Fibroblast of skin of right quadriceps (primary cell): ENCODE measurements around the gene CDH2.
A peak's percentile ranks its signal among the peaks of the same experiment; 100 is the strongest.

Source experiments
- DNase-seq: peaks from one replicate; pipeline ENCODE4 v3.0.0-alpha.2; 2013

Gene CDH2

DNA sequence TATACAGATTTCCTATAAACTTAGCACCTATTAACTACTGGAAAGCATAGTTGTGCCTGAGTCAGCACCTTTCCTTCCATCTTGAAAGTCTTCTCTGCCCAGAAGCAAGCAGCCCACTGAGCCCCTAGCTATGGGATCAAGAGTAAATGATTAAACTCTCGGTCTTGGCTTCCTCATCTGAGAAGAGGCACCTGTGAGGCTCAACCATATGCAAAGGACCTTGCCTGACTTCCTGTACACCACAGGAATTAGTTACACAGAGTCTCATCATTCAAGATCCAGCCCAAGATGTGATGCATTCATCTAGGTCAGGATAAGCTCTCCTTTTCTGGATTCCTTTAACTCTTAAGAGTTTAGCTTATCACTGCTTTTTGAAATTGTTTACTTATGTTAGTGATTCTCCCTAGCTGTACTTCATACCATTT is 96.0 kb downstream of the CDH2 start:
- no peak for DNase-seq

DNA sequence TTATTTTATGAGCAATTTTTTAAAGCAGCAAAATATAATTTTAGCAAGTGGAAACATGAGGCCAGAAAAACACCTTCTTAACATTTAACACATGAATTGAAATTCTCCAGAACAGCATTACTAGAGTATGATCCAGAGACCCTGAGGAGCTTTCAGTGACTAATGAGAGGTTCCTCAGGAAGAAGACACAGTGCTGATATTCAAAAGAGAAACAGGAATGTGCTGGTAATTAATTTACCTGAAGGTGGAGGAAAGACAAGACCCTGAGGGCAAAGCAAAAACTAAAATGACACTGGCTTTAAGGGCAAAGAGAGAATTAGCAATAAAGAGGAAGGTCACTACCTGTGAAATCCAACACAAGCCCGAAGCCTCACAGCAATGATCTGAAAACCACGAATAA is 97.0 kb downstream of the CDH2 start:
- DNase-seq = no peak

DNA sequence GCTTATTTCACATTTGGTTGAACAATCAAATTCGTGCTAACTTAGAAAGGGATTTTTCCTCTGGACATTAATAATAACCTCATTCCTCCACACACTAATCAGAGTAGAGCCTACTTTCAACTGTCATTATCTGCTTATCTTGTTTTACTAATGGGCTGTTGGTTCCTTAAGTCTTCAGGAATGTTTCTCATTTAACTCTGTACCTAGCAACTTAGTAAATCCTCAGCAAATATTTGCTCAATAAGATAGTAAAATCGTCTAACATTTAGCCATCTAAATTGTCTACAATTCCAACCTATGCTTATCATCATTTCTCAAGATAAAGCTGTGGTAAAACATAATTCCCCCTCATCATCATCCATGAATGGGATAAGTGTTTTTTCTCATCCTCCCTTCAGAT is 98.1 kb downstream of the CDH2 start:
- no peak for DNase-seq

DNA sequence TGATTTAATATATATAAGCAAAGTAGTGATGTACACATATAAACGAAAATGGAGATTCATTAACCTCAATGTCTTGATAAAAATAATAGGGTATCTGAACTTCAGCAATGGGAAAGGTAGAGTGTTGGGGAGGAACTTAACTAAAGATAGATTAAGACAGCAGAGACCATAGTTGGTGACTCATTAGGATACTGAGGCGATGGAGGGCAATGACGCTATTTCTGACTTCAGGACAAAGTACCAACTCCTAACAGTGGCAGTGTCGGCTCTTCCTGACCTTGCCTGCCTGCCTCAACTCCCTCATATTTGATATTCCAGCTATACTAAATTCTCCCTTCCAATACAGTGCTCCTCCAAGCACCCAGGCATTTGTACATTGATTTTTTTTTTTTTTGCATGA is 98.6 kb downstream of the CDH2 start:
- DNase-seq = no peak

DNA sequence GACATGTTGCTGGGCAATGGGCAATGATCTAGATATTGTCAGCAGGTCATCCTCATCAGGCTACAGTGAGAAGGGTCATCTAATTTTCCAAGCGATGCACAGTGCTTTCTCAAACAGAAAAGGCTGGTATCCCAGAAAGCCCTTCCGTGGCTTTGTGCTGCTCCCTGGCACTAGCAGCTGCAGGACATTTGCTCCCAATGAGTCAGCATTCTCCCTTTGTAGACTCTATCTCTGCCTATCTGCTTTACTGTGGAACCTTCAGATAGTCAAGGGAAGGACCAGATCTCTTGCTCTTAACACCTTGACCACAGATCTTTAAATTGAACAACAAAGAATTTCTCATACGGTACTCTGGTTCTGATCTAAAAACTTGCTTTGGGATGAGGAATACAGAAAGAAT is 101.4 kb downstream of the CDH2 start:
- no peak for DNase-seq

DNA sequence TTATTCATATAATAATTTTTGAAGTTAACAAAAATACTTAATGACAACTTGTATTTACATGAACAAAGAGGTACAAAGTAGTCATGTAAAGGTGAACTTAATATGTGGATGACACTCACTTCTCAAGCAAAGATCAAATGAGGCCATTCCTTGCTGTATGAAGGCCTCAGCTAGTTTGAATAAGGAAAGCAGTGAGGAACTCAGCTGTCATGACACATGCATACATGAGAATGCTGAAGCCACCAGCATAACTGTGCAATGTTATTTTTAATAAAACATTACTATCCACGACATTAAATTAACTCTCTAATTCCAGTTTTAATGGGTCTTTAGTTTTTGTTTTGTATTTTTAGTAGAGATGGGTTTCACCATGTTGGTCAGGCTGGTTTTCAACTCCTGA is 102.9 kb downstream of the CDH2 start:
- DNase-seq = no peak

DNA sequence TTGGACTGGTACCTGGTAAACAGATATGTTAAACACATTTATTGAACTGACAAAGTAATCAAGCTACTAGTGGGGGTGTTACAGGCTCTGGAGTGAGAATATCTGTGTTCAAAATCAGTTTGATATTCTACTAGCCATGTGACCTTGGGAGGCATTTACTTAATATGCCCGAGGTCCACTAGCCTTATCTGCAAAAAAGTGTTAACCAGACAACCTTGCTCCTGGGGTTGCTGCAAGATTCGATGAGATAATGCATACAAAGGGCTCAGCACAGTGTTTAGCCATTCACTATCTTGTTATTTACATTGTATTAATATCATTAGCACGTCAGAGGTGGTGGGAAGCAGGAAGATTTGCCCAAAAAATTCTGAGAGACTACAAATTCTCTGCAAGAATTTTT is 103.3 kb downstream of the CDH2 start:
- DNase-seq = no peak

DNA sequence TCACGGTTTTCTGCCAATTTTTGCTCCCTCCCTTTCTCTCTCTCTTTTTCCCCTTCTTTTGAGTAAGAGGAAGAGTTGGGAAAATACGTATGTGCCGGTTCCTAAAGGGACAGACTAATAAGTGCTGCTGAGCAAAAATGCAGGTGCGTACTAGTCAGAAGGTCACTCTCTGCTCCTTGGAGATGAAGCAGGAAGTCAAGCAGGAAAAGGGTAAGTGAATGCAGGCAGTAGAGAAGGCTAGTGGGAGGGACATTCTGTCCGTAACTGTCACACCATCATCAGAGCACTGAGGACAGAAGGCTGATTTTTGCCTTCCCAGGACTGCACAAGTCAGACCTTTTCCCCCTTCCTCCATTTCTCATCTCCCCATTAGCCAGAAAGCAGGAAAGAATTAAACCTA is 105.7 kb downstream of the CDH2 start:
- DNase-seq = no peak

DNA sequence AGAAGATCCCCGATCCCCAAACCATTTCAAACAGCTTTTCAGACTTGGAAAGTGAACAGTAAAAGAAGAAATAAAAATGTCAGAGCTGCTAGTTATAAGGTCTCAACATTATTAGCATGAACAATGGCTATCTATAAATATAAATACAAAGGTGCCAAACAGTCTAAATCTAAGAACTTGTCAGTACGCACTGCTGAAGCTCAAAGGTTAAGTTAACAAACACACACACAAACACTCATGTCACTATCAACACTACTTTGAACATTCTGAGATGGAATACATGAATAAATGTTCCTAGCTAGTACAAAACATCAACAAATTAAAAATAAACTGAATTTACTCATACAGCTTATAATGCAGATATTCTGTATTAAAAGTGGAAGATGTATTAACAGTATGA is 108.7 kb downstream of the CDH2 start:
- no peak for DNase-seq

DNA sequence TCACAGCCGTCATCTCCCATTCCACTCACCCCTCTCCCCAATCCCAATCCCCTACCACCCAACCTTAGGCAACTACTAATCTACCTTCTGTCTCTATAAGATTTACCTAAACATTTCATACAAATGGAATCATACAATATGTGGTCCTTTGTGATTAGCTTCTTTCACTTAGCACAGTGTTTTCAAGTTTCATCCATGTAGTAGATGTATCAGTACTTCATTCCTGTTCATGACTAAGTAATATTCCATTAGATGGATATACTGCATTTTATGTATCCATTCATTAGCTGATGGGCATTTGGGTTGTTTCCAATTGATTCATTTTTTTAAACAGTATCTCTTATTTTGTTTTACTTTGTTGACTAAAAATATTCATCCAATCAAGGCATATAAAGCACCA is 109.6 kb downstream of the CDH2 start:
- DNase-seq = no peak

DNA sequence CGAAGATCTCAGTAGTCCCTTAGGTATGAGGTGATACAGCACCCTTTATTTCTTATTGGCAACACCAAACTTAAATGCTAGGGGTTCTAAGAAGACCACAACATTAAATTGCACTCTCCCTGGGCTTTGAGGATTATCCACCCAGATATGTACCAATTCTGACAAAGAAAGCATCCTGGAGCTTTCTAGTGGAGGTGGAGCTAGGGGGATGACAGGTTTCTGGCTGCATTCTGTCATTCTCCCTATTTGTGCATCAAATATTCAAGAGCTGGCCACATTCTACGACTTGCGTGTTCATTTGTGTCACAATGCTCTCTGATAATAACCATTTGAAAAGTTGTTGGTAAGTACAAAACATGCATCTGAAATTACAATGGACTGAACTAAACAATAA is 111.1 kb downstream of the CDH2 start:
- DNase-seq = no peak

DNA sequence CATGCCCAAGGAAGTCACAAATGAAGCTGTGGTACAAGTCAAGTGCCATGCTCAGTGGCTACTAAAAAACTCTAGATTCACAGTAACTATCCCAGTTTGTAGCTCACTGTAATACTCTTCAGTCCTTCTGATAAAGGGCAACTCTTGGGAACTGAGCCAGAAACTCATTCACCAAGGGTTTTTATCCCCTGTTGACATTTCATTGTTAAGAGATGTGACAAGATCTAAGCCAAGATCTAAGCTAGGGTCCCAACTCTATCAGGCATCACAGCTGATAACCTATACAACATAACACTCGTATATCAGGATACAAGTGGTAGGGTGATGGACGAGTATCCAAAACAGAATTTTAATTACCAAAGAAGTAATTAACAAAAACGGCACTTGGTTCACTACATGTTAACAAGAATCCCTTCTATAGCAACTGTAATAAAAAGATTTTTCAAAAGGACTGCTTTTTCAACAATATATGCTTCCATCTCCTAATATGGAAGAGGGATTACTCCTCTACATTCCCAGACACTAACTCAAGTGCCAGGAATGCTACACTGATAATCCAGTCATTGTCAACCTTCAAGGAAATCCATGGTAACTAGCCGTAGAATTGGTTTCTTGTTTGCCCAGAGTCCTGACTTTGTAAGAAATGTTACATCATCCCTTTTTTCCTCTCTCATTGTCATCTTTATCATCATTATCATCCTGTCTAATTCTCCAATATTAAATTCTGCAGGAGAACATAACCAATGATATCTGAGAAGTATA is 111.7 kb downstream of the CDH2 start:
- peak; percentile 97 for DNase-seq

DNA sequence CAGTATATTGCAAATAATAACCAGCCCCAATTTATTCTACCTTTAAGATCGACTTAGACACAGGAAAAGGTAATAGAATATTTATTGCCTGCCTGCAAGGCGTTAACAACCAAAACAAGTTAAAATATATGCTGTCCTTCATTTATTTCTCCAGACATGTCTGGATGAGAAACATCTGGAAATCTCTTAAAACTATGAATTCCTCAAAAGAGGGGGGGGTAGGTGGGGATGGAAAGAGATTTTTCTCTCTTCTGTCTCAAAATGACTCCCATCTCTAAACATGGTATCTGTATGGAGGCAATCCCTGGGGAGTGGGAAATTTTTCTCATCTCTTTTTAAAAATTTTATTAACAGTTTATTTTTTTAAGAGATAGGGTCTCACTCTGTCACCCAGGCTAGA is 113.0 kb downstream of the CDH2 start:
- peak; percentile 64 for DNase-seq

DNA sequence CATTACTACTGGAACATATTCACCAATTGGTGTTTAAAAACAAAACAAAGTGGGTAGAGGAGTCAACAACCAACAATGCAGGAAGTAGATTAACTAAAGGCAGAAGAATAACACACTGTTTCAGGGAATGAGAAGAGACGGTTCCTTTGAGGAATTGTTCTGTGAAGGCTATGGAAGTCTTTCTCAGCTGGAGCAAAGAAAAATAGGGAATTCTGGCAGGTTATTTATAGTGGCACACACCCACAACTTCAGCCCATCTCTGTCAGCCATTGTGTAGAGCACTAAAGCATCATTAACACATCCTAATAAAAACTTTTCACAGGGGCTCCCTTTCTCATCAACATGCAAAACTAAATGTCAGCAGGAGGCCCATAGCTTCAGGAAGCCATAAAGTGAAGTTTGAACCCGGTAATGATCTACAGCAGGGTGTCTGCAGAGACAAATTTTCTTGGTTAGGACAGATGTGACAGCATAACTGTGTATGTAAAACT is 113.6 kb downstream of the CDH2 start:
- peak; percentile 71 for DNase-seq

DNA sequence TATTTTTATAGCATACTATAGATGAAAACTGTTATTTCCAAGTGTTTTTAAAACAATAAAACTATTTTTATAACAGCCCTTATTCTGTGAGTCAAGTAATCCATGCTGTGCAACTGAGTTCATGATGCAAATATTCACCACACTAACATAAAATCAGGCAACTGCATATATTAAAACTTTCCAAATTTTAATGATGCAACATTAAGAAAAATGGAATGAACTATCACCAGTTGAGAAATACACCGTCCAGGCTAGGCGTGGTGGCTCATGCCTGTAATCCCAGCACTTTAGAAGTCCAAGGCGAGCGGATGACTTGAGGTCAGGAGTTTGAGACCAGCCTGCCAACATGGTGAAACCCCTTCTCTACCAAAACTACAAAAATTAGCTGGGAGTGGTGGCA is 114.5 kb downstream of the CDH2 start:
- peak; percentile 78 for DNase-seq

DNA sequence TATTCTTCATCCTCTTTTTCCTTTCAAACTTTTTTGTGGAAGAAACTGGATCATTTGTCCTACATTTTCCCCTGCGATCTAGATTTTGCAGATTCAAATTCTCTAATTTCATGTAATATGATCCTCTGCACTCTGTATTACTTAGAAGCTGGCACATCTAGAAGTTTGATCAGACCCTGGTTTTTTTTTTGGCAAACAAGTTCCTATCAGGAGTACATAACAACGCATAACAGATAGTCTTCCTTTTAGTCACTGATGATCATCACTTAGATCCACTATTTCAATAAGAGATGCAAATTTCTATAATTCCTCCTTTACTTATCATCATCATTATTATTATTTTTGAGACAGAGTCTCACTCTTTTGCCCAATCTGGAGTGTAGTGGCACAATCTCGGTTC is 117.1 kb downstream of the CDH2 start:
- no peak for DNase-seq

DNA sequence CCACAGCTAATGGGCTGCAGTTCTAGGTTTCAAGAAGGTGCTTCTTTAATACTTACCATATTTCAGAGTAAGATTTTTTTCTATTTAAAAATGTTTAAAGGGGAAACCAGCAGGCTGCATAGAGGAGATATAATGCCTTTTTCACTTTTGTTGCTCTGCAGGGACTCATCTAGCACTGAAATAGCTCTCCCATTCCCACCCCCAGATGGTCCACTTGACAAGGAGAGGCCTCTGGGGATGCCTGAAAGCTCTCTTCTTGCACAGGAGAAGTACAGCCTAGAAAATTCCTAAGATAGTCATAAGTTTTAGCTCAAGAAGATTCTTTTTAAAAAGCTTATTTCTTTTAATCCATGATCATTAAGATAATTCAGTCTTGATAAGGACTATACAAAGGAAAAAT is 126.4 kb downstream of the CDH2 start:
- DNase-seq = peak; percentile 22

DNA sequence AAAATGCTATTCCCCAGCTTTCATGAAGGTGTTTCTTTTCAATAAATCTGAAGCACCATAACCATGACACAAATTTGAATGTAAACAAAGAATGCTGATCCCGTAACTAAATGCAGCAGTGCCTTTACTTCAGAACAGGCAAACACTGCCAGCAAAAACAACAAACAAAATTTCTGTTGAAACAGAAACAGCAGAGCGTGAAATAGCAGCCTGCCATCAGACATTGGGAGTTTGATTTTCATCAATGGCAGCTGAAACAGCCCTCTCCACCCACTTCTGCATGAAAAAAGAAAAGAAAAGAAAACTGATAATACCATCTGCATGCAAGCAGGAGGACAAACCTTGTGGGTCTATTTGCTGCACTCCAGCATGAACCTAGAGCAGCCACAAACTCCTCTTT is 128.3 kb downstream of the CDH2 start:
- no peak for DNase-seq

DNA sequence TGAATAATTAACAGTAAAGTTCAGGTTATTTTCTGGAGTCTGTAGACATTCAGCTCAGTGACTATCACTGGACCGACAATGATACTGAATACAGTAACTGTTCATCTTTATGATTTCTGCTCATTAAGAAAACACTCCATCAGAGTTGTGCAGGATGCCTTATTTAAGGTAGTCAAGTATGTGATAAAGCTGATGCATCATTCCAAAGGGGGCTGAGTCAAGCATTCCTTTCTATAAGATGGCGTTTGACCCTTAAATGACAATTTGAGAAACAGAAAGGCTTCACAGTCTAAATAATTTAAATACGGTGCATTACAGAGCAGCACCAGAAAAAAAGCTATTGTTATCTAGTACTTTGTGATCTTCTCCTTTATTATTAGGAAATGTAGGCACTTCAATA is 131.1 kb downstream of the CDH2 start:
- peak; percentile 56 for DNase-seq

DNA sequence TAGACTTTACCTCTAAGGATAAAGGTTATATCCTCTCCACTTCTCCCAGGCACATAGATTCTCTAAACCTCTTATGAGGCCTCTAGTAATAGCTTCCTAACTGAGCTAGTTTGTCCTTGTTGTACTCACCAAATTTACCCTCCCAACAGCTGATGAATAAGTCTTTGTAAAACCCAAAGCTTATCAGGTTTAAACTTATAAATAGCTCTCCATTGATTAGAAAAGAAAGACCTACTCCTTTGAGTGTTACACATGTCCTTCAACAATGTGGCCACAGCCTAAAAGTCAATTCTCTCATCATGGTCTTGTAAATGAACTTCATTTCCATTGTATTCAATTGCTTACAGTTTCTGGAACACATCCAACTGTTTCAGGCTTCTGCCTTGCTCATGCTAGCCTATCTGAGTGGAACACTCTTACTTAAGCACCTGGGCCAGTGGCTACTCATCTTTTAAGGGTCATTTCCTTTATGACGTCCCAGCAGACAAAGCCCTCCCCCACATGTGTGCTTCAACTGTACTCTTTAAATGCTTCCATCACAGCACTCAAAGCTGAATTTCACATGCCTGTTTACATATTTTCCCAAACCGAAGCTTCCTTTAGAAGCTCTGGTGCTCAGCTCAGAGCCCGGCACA is 131.6 kb downstream of the CDH2 start:
- peak; percentile 61 for DNase-seq

DNA sequence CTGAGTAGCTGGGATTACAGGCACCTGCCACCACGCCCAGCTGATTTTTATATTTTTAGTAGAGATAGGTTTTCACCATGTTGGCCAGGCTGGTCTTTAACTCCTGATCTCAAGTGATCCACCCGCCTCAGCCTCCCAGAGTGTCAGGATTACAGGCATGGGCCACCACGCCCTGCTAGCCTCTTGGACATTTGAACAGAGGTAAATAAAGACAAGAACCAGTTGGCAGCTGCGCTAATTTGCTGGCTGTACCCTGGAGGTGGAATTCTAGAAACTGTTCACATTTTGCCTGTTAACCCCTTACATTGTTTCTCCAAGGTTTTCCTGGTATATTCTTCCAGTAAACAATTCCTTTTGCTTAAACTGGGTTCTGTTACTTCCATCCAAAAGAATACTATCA is 132.9 kb downstream of the CDH2 start:
- no peak for DNase-seq

DNA sequence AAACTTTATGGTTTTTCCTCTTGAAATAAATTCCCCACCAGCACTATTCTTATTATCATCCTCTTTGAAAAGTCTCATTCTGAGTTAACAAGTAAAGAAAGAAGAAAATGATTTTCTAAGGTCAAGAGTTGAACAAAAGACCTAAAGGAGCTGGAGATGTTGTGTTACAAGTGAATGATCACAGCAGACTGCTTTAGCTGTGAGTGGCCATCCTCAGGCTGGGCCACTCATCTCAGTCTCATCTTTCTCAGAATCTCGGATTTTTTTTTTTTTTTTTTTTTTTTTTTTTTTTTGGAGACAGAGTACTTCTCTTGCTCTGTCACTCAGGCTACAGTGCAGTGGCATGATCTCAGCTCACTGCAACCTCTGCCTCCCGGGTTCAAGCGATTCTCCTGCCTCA is 133.3 kb downstream of the CDH2 start:
- no peak for DNase-seq

DNA sequence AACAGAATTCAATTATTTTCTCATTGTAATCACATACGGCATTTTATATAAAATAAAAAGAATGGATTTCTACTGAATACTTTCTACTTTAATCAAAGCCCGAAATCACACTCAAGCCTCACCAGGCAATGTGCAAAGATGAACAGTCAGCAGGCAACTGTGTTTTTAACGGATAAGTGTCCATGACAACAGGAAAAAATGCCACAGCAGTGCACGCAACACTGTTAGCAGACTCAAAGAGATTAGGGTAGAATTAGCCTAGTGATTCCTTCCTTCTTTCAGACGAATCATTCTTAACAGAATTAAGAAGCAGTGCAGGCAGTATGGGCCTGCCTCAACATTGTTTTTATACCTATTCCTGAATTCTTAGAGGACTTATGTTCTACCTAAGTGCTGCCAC is 135.6 kb downstream of the CDH2 start:
- peak; percentile 60 for DNase-seq

DNA sequence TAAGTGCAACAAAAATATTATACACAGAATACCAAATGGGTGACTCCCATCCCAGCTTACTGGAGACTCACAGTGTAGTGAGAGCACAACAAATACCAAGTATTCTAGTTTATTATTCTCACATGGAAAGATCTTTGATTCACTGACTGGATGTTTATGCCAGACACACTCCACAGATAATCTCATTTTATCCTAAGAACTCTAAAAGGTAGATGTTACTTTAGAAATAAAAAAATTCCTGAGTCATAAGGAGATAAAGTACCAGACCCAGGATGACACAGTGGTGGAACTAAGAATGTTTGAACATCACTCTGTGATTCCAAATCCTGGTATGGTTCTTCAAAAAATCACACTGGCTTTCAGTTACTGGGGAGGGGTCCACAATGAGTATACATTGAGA is 136.2 kb downstream of the CDH2 start:
- no peak for DNase-seq

DNA sequence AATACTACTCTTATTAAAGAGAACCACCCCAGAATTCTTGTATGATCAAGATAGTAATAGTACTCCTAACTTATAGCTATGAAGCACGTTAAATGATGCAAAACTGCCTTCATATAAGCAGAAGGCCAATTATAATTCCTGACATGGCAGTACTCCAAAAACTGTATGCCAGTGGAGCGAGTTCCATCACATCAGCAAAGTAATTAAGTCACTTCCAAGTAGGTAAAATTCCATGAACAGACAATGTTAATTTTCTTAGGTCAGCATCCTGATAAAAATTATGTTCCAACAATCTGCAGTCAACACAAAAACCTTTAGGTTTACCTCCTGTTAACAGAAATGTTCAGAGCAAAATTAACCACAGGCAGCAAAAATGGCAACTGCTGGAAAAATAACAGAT is 136.7 kb downstream of the CDH2 start:
- DNase-seq = peak; percentile 21
